Esophagus squamous epithelium (tissue), 5 donors: Measurements from ENCODE around the gene SPATA46. TPM values are rescaled to one million over a fixed set of nuclear protein-coding genes. Genes with fewer than 3 reads are reported as not detected.
"Not testable (repeated sequence)": the region's sequence is repeated elsewhere in the genome, so short reads cannot be mapped to it uniquely, and the experiment has no call there.

Experiments
- DNase-seq: peaks from one replicate; lab custom pipeline; 2025; lab: John Stamatoyannopoulos, UW
- H3K27ac ChIP-seq, 4 donors: fragments of 200-600 bp; sonication (generic); one replicate each; pipeline ENCODE4 v1.5.1; 2016 to 2019; ENCODE audit warnings: mild to moderate bottlenecking in 1 of 4
- H3K27me3 ChIP-seq, 4 donors: fragments of 200-600 bp; sonication (generic); 1 replicate in 3 of 4; 2 replicates in 1 of 4; pipeline versions ENCODE4 v1.5.1 to v1.6.0; 2017 to 2021; ENCODE audit warnings: antibody characterized with exemption in 1 of 4
- H3K36me3 ChIP-seq, 3 donors: fragments of 200-600 bp; sonication (generic); one replicate each; pipeline ENCODE4 v1.5.1; 2016 to 2019
- H3K4me1 ChIP-seq, 3 donors: fragments of 200-600 bp; sonication (generic); one replicate each; pipeline ENCODE4 v1.5.1; 2017 to 2019
- H3K4me3 ChIP-seq, 4 donors: fragments of 200-600 bp; sonication (generic); 1 replicate in 3 of 4; 2 replicates in 1 of 4; pipeline ENCODE4 v1.5.1; 2016 to 2019; ENCODE audit warnings: mild to moderate bottlenecking in 2 of 4, moderate library complexity in 1 of 4
- H3K9me3 ChIP-seq, 3 donors: fragments of 200-600 bp; sonication (generic); one replicate each; pipeline ENCODE4 v1.5.1; 2016 to 2019
- CTCF ChIP-seq, 6 experiments: fragments of 450-650 bp in 4 of 6; fragments of 200-600 bp in 2 of 6; sonication (generic) in 2 of 6; IDR thresholded peaks; one replicate each; pipeline ENCODE4 v1.5.1; 2016 to 2019; ENCODE audit warnings: antibody characterized with exemption in 6 of 6, mild to moderate bottlenecking in 4 of 6, moderate library complexity in 4 of 6
- POLR2A ChIP-seq, 4 donors: fragments of 450-650 bp; IDR thresholded peaks; one replicate each; pipeline ENCODE4 v1.6.1; 2017; ENCODE audit warnings: antibody characterized with exemption in 4 of 4, mild to moderate bottlenecking in 4 of 4, moderate library complexity in 3 of 4
- WGBS, 2 donors: methylation state at CpG; one replicate each; pipeline ENCODE4 v1.1.5; 2018; 5-methylcytosine and 5-hydroxymethylcytosine counted together
- intact Hi-C: fragments of 100-400 bp; cut with DNase I; formaldehyde crosslinking; loops from one replicate; pipeline ENCODE4 v1.15.0; 2022
- total RNA-seq, 4 donors: library from RNA; depleted of rRNA; stranded (reverse); fragments of >200 nt; gene quantifications; one replicate each; pipeline ENCODE4 v1.1.0, GENCODE V29; 2016
- donor health status: DM: yes; HTN: yes; CAD: no.

Gene SPATA46
- not detected for total RNA-seq

- WGBS, 2 donors = 87 to 92% methylated on average over 3 to 4 of the region's 5 CpGs
- Histone ChIP-seq H3K4me1 (peaks cover 0 to 24% (median 9%) of the 10 kb centered on the region in 3 donors), H3K9me3 (no peaks in the 10 kb centered on the region), H3K27me3 (no peaks in the 10 kb centered on the region), H3K27ac (no peak within 1 kb of the TSS), H3K36me3 (no peaks in the 10 kb centered on the region), H3K4me3 (no peak within 1 kb of the TSS)
- intact Hi-C loops = no loop called here
- TF ChIP-seq CTCF (IDR thresholded peaks at IDR 0.05) (no peak), POLR2A (IDR thresholded peaks at IDR 0.05) (no peak)
- DNase-seq = no peak
Measured at GRCh38 chr1:162376691-162377090, at the start of gene SPATA46. Gene SPATA46 (minus strand): TSS chr1:162376854. CDS start chr1:162376790, 64 bp downstream.

GRCh38 chr1:162422662-162423375 lies 46.2 kb upstream of the SPATA46 start:
- no peaks in the 10 kb centered on the region for H3K36me3 ChIP-seq
- no peaks in the 10 kb centered on the region for H3K9me3 ChIP-seq
- DNase-seq = no peak
- no peaks in the 10 kb centered on the region for H3K27me3 ChIP-seq
- intact Hi-C loops = no loop called here
- TF ChIP-seq CTCF (IDR thresholded peaks at IDR 0.05) = no peak
- no peak for TF ChIP-seq POLR2A (IDR thresholded peaks at IDR 0.05)
- H3K27ac ChIP-seq = no peak overlapping the region
- H3K4me1 ChIP-seq = peaks cover 0 to 27% (median 0%) of the 10 kb centered on the region in 3 donors
- no peak overlapping the region for H3K4me3 ChIP-seq
- 73 to 93% methylated on average over 6 to 10 of the region's 10 CpGs for WGBS, 2 donors

GRCh38 chr1:162421258-162422164 lies 44.9 kb upstream of the SPATA46 start:
- WGBS, 2 donors = 38 to 50% methylated on average over 5 of the region's 5 CpGs
- Histone ChIP-seq H3K4me3 (no peak overlapping the region), H3K4me1 (peaks cover 0 to 27% (median 0%) of the 10 kb centered on the region in 3 donors), H3K36me3 (no peaks in the 10 kb centered on the region), H3K27ac (no peak overlapping the region), H3K9me3 (no peaks in the 10 kb centered on the region), H3K27me3 (no peaks in the 10 kb centered on the region)
- TF ChIP-seq POLR2A (IDR thresholded peaks at IDR 0.05) (no peak), CTCF (IDR thresholded peaks at IDR 0.05) (no peak)
- intact Hi-C loops = no loop called here
- no peak for DNase-seq

GRCh38 chr1:162420120-162420519 lies 43.5 kb upstream of the SPATA46 start:
- no peaks in the 10 kb centered on the region for H3K36me3 ChIP-seq
- H3K27me3 ChIP-seq = no peaks in the 10 kb centered on the region
- no peaks in the 10 kb centered on the region for H3K9me3 ChIP-seq
- H3K4me1 ChIP-seq = peaks cover 0 to 27% (median 0%) of the 10 kb centered on the region in 3 donors
- intact Hi-C loops = no loop called here
- peak overlapping the region in 3 of 4 donors; percentile 14 to 24 (median 15) for H3K4me3 ChIP-seq
- peak overlapping the region; percentile 39 to 84 (median 64) for H3K27ac ChIP-seq
- 70 to 86% methylated on average over 3 of the region's 3 CpGs for WGBS, 2 donors
- no peak for TF ChIP-seq POLR2A (IDR thresholded peaks at IDR 0.05)
- no peak for DNase-seq

- intact Hi-C loops, H3K9me3 ChIP-seq, DNase-seq, H3K27me3 ChIP-seq, H3K36me3 ChIP-seq: not testable (repeated sequence)
- Histone ChIP-seq H3K27ac (peak overlapping the region; percentile 51 to 84 (median 77)), H3K4me1 (peaks cover 0 to 27% (median 0%) of the 10 kb centered on the region in 3 donors), H3K4me3 (peak overlapping the region in 2 of 4 donors; percentile 14 to 24)
- WGBS, 2 donors = 46 to 56% methylated on average over 9 of the region's 9 CpGs
Measured at GRCh38 chr1:162419450-162419931, 42.8 kb upstream of the SPATA46 start.

GRCh38 chr1:162418584-162418983 lies 41.9 kb upstream of the SPATA46 start:
- intact Hi-C loops, H3K27me3 ChIP-seq, H3K36me3 ChIP-seq, DNase-seq, H3K9me3 ChIP-seq, H3K4me3 ChIP-seq: not testable (repeated sequence)
- WGBS, 2 donors = 55 to 60% methylated on average over 6 to 7 of the region's 7 CpGs
- peak overlapping the region; percentile 34 to 84 (median 77) for H3K27ac ChIP-seq
- H3K4me1 ChIP-seq = peaks cover 0 to 27% (median 0%) of the 10 kb centered on the region in 3 donors
